ENCODE measurements around the gene ZCCHC7. TPM values are rescaled to one million over a fixed set of nuclear protein-coding genes. Genes with fewer than 3 reads are reported as not detected.

Gene ZCCHC7
- total RNA-seq, 1 experiment from 2014 or later, result 31.2 TPM

DNA sequence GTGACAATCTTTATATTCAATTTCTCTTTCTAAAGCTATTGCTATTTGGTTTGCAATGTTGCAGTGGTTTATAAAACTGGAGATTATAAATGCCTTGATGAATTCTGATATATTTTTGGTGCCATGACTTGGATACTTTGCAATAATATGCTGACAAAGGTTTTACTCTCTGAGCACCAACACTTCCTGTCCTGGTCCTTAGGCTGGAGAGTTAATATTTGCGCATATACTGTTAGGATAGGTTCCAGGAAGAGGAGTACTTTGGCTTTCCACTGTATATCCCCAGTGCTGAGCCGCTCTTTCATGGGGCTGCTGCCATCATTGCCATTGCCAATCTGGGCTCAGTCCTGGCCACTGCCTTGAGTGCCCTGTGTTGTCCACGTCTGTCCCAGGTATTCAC is 139.6 kb downstream of the ZCCHC7 start:
- CTCF ChIA-PET, result interaction anchor here (0.6 to 1.8 kb wide), 3 partner anchors 33 to 387 kb away, joined by 3 to 4 read pairs (median 3); no protein-coding TSS in a partner anchor
- H3K27me3 ChIP-seq (ENCODE audit: insufficient read depth, low read length), result no peaks in the 10 kb centered on the region
- ATAC-seq (no peak), DNase-seq (ENCODE audit: low read depth, low spot score) (no peak)
- no peaks in the 10 kb centered on the region for H3K79me2 ChIP-seq (ENCODE audit: insufficient read depth, low read length)
- TF ChIP-seq JUND (IDR thresholded peaks at IDR 0.05), result no peak
- no peak for TF ChIP-seq ZNF274 (IDR thresholded peaks at IDR 0.05; ENCODE audit: low read depth, low read length)
- TF ChIP-seq, protein P1, sequence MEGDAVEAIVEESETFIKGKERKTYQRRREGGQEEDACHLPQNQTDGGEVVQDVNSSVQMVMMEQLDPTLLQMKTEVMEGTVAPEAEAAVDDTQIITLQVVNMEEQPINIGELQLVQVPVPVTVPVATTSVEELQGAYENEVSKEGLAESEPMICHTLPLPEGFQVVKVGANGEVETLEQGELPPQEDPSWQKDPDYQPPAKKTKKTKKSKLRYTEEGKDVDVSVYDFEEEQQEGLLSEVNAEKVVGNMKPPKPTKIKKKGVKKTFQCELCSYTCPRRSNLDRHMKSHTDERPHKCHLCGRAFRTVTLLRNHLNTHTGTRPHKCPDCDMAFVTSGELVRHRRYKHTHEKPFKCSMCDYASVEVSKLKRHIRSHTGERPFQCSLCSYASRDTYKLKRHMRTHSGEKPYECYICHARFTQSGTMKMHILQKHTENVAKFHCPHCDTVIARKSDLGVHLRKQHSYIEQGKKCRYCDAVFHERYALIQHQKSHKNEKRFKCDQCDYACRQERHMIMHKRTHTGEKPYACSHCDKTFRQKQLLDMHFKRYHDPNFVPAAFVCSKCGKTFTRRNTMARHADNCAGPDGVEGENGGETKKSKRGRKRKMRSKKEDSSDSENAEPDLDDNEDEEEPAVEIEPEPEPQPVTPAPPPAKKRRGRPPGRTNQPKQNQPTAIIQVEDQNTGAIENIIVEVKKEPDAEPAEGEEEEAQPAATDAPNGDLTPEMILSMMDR (IDR thresholded peaks at IDR 0.05 in 2 of 3, conservative IDR thresholded peaks at IDR 0.05 in 1 of 3; ENCODE audit: borderline replicate concordance in 1 of 3, insufficient read depth in 1 of 3, low read depth in 2 of 3, low read length in 2 of 3), result no peak
- no peak for TF ChIP-seq EZH2phosphoT487 (IDR thresholded peaks at IDR 0.05; ENCODE audit: borderline replicate concordance)
- TF ChIP-seq CBX3 (IDR thresholded peaks at IDR 0.05; ENCODE audit: low read depth), result no peak
- no peak for TF ChIP-seq YY1 (IDR thresholded peaks at IDR 0.05; ENCODE audit: extremely low read depth, insufficient replicate concordance, low read depth, low read length)
- TF ChIP-seq POLR2AphosphoS5 (IDR thresholded peaks at IDR 0.05; ENCODE audit: low read depth, low read length), result no peak
- TF ChIP-seq, protein P2, sequence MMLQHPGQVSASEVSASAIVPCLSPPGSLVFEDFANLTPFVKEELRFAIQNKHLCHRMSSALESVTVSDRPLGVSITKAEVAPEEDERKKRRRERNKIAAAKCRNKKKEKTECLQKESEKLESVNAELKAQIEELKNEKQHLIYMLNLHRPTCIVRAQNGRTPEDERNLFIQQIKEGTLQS (IDR thresholded peaks at IDR 0.05), result no peak
- no peak for TF ChIP-seq SRF (IDR thresholded peaks at IDR 0.05; ENCODE audit: low read depth)
- no peak overlapping the region for H3K9ac ChIP-seq (ENCODE audit: low read length)
- 0 out of 2 replicates have a peak, but pooled peaks cover 4% of the 10 kb centered on the region for H4K20me1 ChIP-seq (ENCODE audit: insufficient read depth)
- no peak overlapping the region for H3K4me2 ChIP-seq (ENCODE audit: low read length)
- no peaks in the 10 kb centered on the region; the same call in 1 of the 2 replicates for H3K9me2 ChIP-seq (ENCODE audit: insufficient read depth)
- intact Hi-C loops (cut with micrococcal nuclease), result loop anchor here (2.0 kb wide), 1 partner anchor 15 kb away; no protein-coding TSS in a partner anchor
- no peak overlapping the region for H2AFZ ChIP-seq (ENCODE audit: low read depth, low read length, poor library complexity, severe bottlenecking)
- POLR2A ChIA-PET, result interaction anchor here (1.3 kb wide), 1 partner anchor 30 kb away, joined by 3 read pairs; no protein-coding TSS in a partner anchor
- BruUV-seq (replicated peaks), result no TSS peak
- no peak overlapping the region for H3K4me3 ChIP-seq (replicated peaks in 1 of 2; ENCODE audit: low read depth in 1 of 2, low read length in 2 of 2)
- no peaks in the 10 kb centered on the region for H3K9me3 ChIP-seq (ENCODE audit: control insufficient read depth in 1 of 2, insufficient read depth in 1 of 2, low read depth in 1 of 2, low read length in 2 of 2)
- RAD21 ChIA-PET (ENCODE audit: low non-redundant PET in 1 of 2, low total read pairs in 2 of 2, uncharacterized antibody in 2 of 2, unreplicated experiment in 2 of 2), result no interaction called here
- no peak overlapping the region for H3K27ac ChIP-seq (ENCODE audit: low read depth, low read length)
- H3K4me1 ChIP-seq (ENCODE audit: control insufficient read depth in 1 of 2, insufficient read depth in 2 of 2, low read length in 2 of 2), result no peaks in the 10 kb centered on the region
- H3K36me3 ChIP-seq (ENCODE audit: control insufficient read depth in 1 of 2, insufficient read depth in 2 of 2, low read length in 2 of 2), result no peaks in the 10 kb centered on the region

All from HCT116 (cell line).